ENCODE data around the gene FNIP2. TPM values are rescaled to one million over a fixed set of nuclear protein-coding genes. Genes with fewer than 3 reads are reported as not detected.

The FNIP2 gene
- total RNA-seq, 1 experiment from 2014 or later = 15.8 TPM

- Histone ChIP-seq H3K36me3 (ENCODE audit: control insufficient read depth, insufficient read depth, low read length) (no peaks in the 10 kb centered on the region), H3K4me1 (peaks cover 12% of the 10 kb centered on the region), H3K4me3 (ENCODE audit: low read depth, low read length) (no peak overlapping the region), H3K9me3 (no peaks in the 10 kb centered on the region), H3K27me3 (replicated peaks; ENCODE audit: control insufficient read depth, insufficient read depth, low read length) (no peaks in the 10 kb centered on the region)
- Mint-ChIP-seq H3K27ac (ENCODE audit: unreplicated experiment) (no peak overlapping the region), H3K4me1 (ENCODE audit: low read depth, unreplicated experiment) (peaks cover 12% of the 10 kb centered on the region), H3K36me3 (ENCODE audit: insufficient read depth, unreplicated experiment) (no peaks in the 10 kb centered on the region), H3K9me3 (ENCODE audit: unreplicated experiment) (no peaks in the 10 kb centered on the region), H3K27me3 (ENCODE audit: insufficient read depth, unreplicated experiment) (peaks cover 2% of the 10 kb centered on the region), H3K4me3 (ENCODE audit: unreplicated experiment) (peak overlapping the region; percentile 95)
- no TSS peak for BruUV-seq (replicated peaks)
- intact Hi-C loops (cut with micrococcal nuclease; ENCODE audit: unreplicated experiment) = loop anchor here (5.0 kb wide), 1 partner anchor 45 kb away; no protein-coding TSS in a partner anchor
- POLR2A ChIA-PET = no interaction called here
- CTCF ChIA-PET = no interaction called here
- TF ChIP-seq CTCF (IDR thresholded peaks at IDR 0.05; ENCODE audit: insufficient read depth in 1 of 2, low read depth in 1 of 2, low read length in 1 of 2, severe bottlenecking in 1 of 2, unreplicated experiment in 1 of 2) = no peak
- DNase-seq = no peak
Observed at GRCh38 chr4:158767451-158767850, 1.4 kb upstream of the FNIP2 start.

DNA sequence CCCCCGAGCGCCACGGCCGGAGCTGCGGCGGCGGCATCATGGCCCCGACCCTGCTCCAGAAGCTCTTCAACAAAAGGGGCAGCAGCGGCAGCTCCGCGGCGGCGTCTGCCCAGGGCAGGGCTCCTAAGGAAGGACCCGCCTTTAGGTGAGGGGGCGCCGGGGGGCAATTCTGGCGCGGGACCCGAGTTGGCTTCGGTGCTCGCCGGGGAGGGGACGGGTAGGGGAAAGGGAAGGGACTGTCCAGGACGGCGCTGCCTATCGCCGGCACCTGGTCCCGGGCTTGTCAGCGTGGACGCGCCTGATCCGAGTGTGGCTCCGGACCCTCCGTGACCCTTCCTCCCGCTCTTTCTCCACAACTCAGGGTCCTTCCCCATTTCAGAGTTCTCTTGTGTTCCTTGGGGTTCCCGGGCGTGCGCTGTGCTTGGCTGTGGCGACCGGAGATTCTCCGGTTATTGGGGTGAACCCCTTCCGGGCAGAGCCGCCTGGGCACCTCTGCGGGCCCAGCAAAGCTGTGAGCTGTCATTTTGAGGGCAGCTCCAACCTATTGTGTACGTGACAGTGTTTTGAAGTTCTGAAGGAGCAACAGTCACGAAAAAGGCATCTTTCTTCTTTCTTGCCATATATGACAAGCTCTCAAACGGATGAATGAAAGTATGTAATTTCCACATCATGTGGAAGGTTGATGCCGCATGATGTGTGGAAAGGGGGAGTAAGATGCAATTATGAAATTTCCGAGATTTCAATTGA is 522 bp downstream of the FNIP2 start:
- H3K27ac Mint-ChIP-seq (ENCODE audit: unreplicated experiment) = peak overlapping the region; percentile 73
- peaks cover 6% of the 10 kb centered on the region for H3K4me1 Mint-ChIP-seq (ENCODE audit: low read depth, unreplicated experiment)
- intact Hi-C loops (cut with micrococcal nuclease; ENCODE audit: unreplicated experiment) = loop anchor here (2.0 to 5.0 kb wide), 3 partner anchors 43 to 57 kb away; partner anchors contain the start of gene PPID

GRCh38 chr4:158770671-158771070 is 1.8 kb downstream of the FNIP2 start:
- BruUV-seq (replicated peaks) = no TSS peak

More for the DNA sequence above, 522 bp downstream of the FNIP2 start:
- Histone ChIP-seq H3K4me3 (ENCODE audit: low read depth, low read length) (peak overlapping the region; percentile 90), H3K27me3 (replicated peaks; ENCODE audit: control insufficient read depth, insufficient read depth, low read length) (no peaks in the 10 kb centered on the region), H3K36me3 (ENCODE audit: control insufficient read depth, insufficient read depth, low read length) (no peaks in the 10 kb centered on the region), H3K4me1 (peaks cover 9% of the 10 kb centered on the region), H3K9me3 (no peaks in the 10 kb centered on the region)
- Mint-ChIP-seq H3K27me3 (ENCODE audit: insufficient read depth, unreplicated experiment) (no peaks in the 10 kb centered on the region), H3K4me3 (ENCODE audit: unreplicated experiment) (peak overlapping the region; percentile 95), H3K9me3 (ENCODE audit: unreplicated experiment) (no peaks in the 10 kb centered on the region), H3K36me3 (ENCODE audit: insufficient read depth, unreplicated experiment) (no peaks in the 10 kb centered on the region)
- ChIA-PET POLR2A (interaction anchor here (1.2 kb wide), 1 partner anchor 14 kb away, joined by 5 read pairs; no protein-coding TSS in a partner anchor), CTCF (interaction anchor here (0.6 to 0.9 kb wide), 3 partner anchors 12 to 686 kb away, joined by 3 to 6 read pairs (median 4); no protein-coding TSS in a partner anchor)
- TF ChIP-seq CTCF (IDR thresholded peaks at IDR 0.05; ENCODE audit: insufficient read depth in 1 of 2, low read depth in 1 of 2, low read length in 1 of 2, severe bottlenecking in 1 of 2, unreplicated experiment in 1 of 2) = no peak
- BruUV-seq (replicated peaks) = no TSS peak
- DNase-seq = peak in 1 of 2 experiments; percentile 44

More at GRCh38 chr4:158770671-158771070, 1.8 kb downstream of the FNIP2 start:
- Histone ChIP-seq H3K4me3 (ENCODE audit: low read depth, low read length) (no peak overlapping the region), H3K4me1 (peaks cover 9% of the 10 kb centered on the region), H3K9me3 (no peaks in the 10 kb centered on the region), H3K27me3 (replicated peaks; ENCODE audit: control insufficient read depth, insufficient read depth, low read length) (no peaks in the 10 kb centered on the region), H3K36me3 (ENCODE audit: control insufficient read depth, insufficient read depth, low read length) (no peaks in the 10 kb centered on the region)
- no peak overlapping the region for H3K27ac Mint-ChIP-seq (ENCODE audit: unreplicated experiment)
- CTCF ChIA-PET = no interaction called here
- no peak for DNase-seq
- no peaks in the 10 kb centered on the region for H3K27me3 Mint-ChIP-seq (ENCODE audit: insufficient read depth, unreplicated experiment)
- TF ChIP-seq CTCF (IDR thresholded peaks at IDR 0.05; ENCODE audit: insufficient read depth in 1 of 2, low read depth in 1 of 2, low read length in 1 of 2, severe bottlenecking in 1 of 2, unreplicated experiment in 1 of 2) = no peak
- intact Hi-C loops (cut with micrococcal nuclease; ENCODE audit: unreplicated experiment) = no loop called here
- POLR2A ChIA-PET = no interaction called here
- no peak overlapping the region for H3K4me3 Mint-ChIP-seq (ENCODE audit: unreplicated experiment)
- H3K36me3 Mint-ChIP-seq (ENCODE audit: insufficient read depth, unreplicated experiment) = no peaks in the 10 kb centered on the region
- no peaks in the 10 kb centered on the region for H3K9me3 Mint-ChIP-seq (ENCODE audit: unreplicated experiment)
- H3K4me1 Mint-ChIP-seq (ENCODE audit: low read depth, unreplicated experiment) = peaks cover 6% of the 10 kb centered on the region

Measured in Caco-2 (cell line).